ENCODE data around the gene P2RX6. TPM values are rescaled to one million over a fixed set of nuclear protein-coding genes. Genes with fewer than 3 reads are reported as not detected.
A peak's percentile ranks its signal among the peaks of the same experiment; 100 is the strongest.

P2RX6 gene
- total RNA-seq, 6 experiments from 2014 or later = 0.09 to 1.4 (median 0.42) TPM; not detected in 1

DNA sequence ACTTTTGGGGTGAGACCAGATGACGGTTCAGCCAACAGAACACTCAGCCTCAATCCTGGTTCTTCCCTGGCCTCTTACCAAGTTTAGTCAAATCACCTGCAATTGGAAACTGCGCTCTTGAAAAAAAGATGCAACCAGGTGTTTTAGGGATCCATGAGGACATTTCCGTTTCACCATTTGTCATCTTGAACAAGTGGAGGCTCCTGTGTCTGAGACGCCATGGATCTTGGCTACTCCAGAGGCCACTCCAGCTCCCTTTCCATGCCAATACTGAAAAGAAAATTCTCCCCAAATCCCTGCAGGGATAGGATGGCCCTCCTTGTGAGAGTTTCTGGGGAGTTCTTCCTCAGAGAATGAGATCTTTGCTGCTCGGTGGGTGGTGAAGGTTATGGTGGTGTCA is 58.5 kb downstream of the P2RX6 start:
- no peaks in the 10 kb centered on the region for H3K4me1 ChIP-seq
- ATAC-seq = no peak
- H3K27me3 ChIP-seq = no peaks in the 10 kb centered on the region
- 91% methylated on average over 5 of the region's 5 CpGs for WGBS (ENCODE audit: insufficient coverage, low coverage, low lambda C conversion rate, missing lambda C conversion rate)
- no peaks in the 10 kb centered on the region for H3K9me3 ChIP-seq
- no peak for DNase-seq
- no peak overlapping the region for H3K4me3 ChIP-seq
- no peak overlapping the region for H3K27ac ChIP-seq
- H3K36me3 ChIP-seq = no peaks in the 10 kb centered on the region
- no peak for TF ChIP-seq POLR2A (IDR thresholded peaks at IDR 0.05)
- TF ChIP-seq, protein P1, sequence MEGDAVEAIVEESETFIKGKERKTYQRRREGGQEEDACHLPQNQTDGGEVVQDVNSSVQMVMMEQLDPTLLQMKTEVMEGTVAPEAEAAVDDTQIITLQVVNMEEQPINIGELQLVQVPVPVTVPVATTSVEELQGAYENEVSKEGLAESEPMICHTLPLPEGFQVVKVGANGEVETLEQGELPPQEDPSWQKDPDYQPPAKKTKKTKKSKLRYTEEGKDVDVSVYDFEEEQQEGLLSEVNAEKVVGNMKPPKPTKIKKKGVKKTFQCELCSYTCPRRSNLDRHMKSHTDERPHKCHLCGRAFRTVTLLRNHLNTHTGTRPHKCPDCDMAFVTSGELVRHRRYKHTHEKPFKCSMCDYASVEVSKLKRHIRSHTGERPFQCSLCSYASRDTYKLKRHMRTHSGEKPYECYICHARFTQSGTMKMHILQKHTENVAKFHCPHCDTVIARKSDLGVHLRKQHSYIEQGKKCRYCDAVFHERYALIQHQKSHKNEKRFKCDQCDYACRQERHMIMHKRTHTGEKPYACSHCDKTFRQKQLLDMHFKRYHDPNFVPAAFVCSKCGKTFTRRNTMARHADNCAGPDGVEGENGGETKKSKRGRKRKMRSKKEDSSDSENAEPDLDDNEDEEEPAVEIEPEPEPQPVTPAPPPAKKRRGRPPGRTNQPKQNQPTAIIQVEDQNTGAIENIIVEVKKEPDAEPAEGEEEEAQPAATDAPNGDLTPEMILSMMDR (IDR thresholded peaks at IDR 0.05) = no peak
- intact Hi-C loops (cut with DNase I) = no loop called here

DNA sequence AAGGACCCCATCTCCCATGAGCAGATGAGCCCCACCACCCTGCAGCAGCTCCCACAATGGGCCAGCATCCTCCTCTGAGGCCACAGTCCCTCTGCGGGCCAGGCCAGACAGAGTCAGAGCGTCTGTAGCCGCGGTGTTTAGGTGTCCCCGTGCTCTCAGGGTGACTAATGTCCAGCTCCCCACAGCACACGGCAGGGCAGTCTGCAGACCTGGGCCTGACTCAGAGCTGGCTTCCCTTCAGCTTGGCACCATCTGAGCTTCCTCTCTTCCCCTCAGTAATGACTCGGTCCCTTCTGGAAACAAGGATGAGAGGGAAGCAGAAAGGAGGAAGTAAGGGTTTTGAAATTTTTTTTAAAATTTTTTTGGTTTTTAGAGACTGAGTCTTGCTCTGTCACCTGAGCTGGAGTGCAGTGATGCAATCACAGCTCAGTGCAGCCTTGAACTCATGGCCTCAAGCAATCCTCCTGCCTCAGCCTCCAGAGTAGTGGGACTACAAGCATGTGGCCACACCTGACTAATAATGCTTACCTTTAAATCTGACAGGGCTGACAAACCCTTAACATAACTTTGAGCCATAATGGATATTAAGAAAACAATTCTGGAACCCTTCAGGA is 59.2 kb downstream of the P2RX6 start:
- Histone ChIP-seq H3K36me3 (no peaks in the 10 kb centered on the region), H3K27ac (no peak overlapping the region), H3K9me3 (no peaks in the 10 kb centered on the region), H3K4me1 (no peaks in the 10 kb centered on the region), H3K27me3 (no peaks in the 10 kb centered on the region), H3K4me3 (no peak overlapping the region)
- intact Hi-C loops (cut with DNase I) = no loop called here
- DNase-seq = no peak
- ATAC-seq = peak in 1 of 4 donors; percentile 60
- WGBS (ENCODE audit: insufficient coverage, low coverage, low lambda C conversion rate, missing lambda C conversion rate) = 33% methylated on average over 1 of the region's 7 CpGs
- TF ChIP-seq POLR2A (IDR thresholded peaks at IDR 0.05) = no peak
- TF ChIP-seq, protein P1 (IDR thresholded peaks at IDR 0.05) = no peak

- TF ChIP-seq, protein P1 (IDR thresholded peaks at IDR 0.05) = no peak
- TF ChIP-seq POLR2A (IDR thresholded peaks at IDR 0.05) = no peak
- intact Hi-C loops (cut with DNase I) = no loop called here
- Histone ChIP-seq H3K4me1 (no peaks in the 10 kb centered on the region), H3K9me3 (no peaks in the 10 kb centered on the region), H3K4me3 (no peak overlapping the region), H3K27me3 (no peaks in the 10 kb centered on the region), H3K27ac (no peak overlapping the region), H3K36me3 (no peaks in the 10 kb centered on the region)
- no peak for DNase-seq
- no peak for ATAC-seq
- WGBS (ENCODE audit: insufficient coverage, low coverage, low lambda C conversion rate, missing lambda C conversion rate) = 87% methylated on average over 10 of the region's 14 CpGs
Observed at GRCh38 chr22:21075516-21076138, 60.7 kb downstream of the P2RX6 start.

GRCh38 chr22:21076912-21077625 is 62.1 kb downstream of the P2RX6 start:
- no peak overlapping the region for H3K27ac ChIP-seq
- 72% methylated on average over 11 of the region's 21 CpGs for WGBS (ENCODE audit: insufficient coverage, low coverage, low lambda C conversion rate, missing lambda C conversion rate)
- no peaks in the 10 kb centered on the region for H3K4me1 ChIP-seq
- TF ChIP-seq POLR2A (IDR thresholded peaks at IDR 0.05) = no peak
- TF ChIP-seq, protein P1 (IDR thresholded peaks at IDR 0.05) = no peak
- intact Hi-C loops (cut with DNase I) = no loop called here
- DNase-seq (no peak), ATAC-seq (no peak)
- no peaks in the 10 kb centered on the region for H3K9me3 ChIP-seq
- H3K36me3 ChIP-seq = no peaks in the 10 kb centered on the region
- no peaks in the 10 kb centered on the region for H3K27me3 ChIP-seq
- no peak overlapping the region for H3K4me3 ChIP-seq

MicroRNA genes within 50 kb of the gene (microRNA counts, 767-probe panel; counts per million panel counts)
- microRNA hsa-miR-649 = 237 counts per million

Small RNA genes lying within 50 kb of the gene (microRNA-seq; reads per million reads assigned to microRNA genes)
- gene MIR649 = 0 reads per million in 2 donors

Small RNA genes lying within 50 kb of the gene (small RNA-seq; reads per million reads assigned to genes)
- gene MIR649 = 0 reads per million in 2 experiments

Other genes with a start within 250 kb of the P2RX6 start
- 100 to 1,000 TPM in 4 of 6 experiments, 10 to 100 TPM in 2; 49.7 to 615 (median 331) TPM for gene SERPIND1, start 241.1 kb upstream of the P2RX6 start, total RNA-seq
- gene PI4KA, start 156.4 kb upstream of the P2RX6 start, total RNA-seq = 10 to 100 TPM; 35.3 to 55.4 (median 47.7) TPM
- 10 to 100 TPM; 17.6 to 27.0 (median 22.4) TPM for gene SNAP29, start 156.2 kb upstream of the P2RX6 start, total RNA-seq
- 10 to 100 TPM; 27.5 to 53.1 (median 35.2) TPM for gene CRKL, start 97.8 kb upstream of the P2RX6 start, total RNA-seq
- gene AIFM3, start 47.9 kb upstream of the P2RX6 start, total RNA-seq = 1 to 10 TPM in 3 of 6 experiments, under 1 TPM in 3; 0.37 to 1.4 (median 1.0) TPM
- gene LZTR1, start 32.9 kb upstream of the P2RX6 start, total RNA-seq = 10 to 100 TPM; 22.7 to 33.3 (median 27.0) TPM
- gene THAP7, start 13.0 kb upstream of the P2RX6 start, total RNA-seq = 10 to 100 TPM in 5 of 6 experiments, 1 to 10 TPM in 1; 9.3 to 32.5 (median 15.6) TPM
- under 1 TPM in 5 of 6 experiments, not detected in 1; 0.12 to 0.35 (median 0.18) TPM for gene SLC7A4, start 17.4 kb downstream of the P2RX6 start, total RNA-seq
- gene LRRC74B, start 30.8 kb downstream of the P2RX6 start, total RNA-seq = not detected

Data from right lobe of liver (tissue), 6 donors.